Measurements from ENCODE around the gene LCP2.

Gene LCP2

GRCh38 chr5:170297589-170298462, at the start of gene LCP2:
TSS of gene LCP2 (minus strand) at chr5:170297777. CDS start at chr5:170297611, 166 bp downstream.
- DNase-seq (ENCODE audit: extremely low read depth, low read depth): no peak
- no peak for TF ChIP-seq CTCF (IDR thresholded peaks at IDR 0.05; ENCODE audit: low read depth, low read length)

GRCh38 chr5:170347022-170347567, 49.5 kb upstream of the LCP2 start:
- TF ChIP-seq CTCF (IDR thresholded peaks at IDR 0.05; ENCODE audit: low read depth, low read length): no peak
- no peak for DNase-seq (ENCODE audit: extremely low read depth, low read depth)

- no peak for TF ChIP-seq CTCF (IDR thresholded peaks at IDR 0.05; ENCODE audit: low read depth, low read length)
- DNase-seq (ENCODE audit: extremely low read depth, low read depth): no peak
Measured at GRCh38 chr5:170345971-170346370, 48.4 kb upstream of the LCP2 start.

- TF ChIP-seq CTCF (IDR thresholded peaks at IDR 0.05; ENCODE audit: low read depth, low read length): no peak
- no peak for DNase-seq (ENCODE audit: extremely low read depth, low read depth)
Measured at GRCh38 chr5:170343177-170343576, 45.6 kb upstream of the LCP2 start.

GRCh38 chr5:170342153-170342725, 44.7 kb upstream of the LCP2 start:
- no peak for TF ChIP-seq CTCF (IDR thresholded peaks at IDR 0.05; ENCODE audit: low read depth, low read length)

GRCh38 chr5:170341545-170341944, 44.0 kb upstream of the LCP2 start:
- DNase-seq (ENCODE audit: extremely low read depth, low read depth): no peak
- TF ChIP-seq CTCF (IDR thresholded peaks at IDR 0.05; ENCODE audit: low read depth, low read length): no peak

More at GRCh38 chr5:170342153-170342725, 44.7 kb upstream of the LCP2 start:
- no peak for DNase-seq (ENCODE audit: extremely low read depth, low read depth)

GRCh38 chr5:170339780-170340167, 42.2 kb upstream of the LCP2 start:
- no peak for DNase-seq (ENCODE audit: extremely low read depth, low read depth)
- TF ChIP-seq CTCF (IDR thresholded peaks at IDR 0.05; ENCODE audit: low read depth, low read length): no peak
